Measurements from ENCODE around the gene EHBP1.

The EHBP1 gene

GRCh38 chr2:62760555-62760954 lies 55.0 kb downstream of the EHBP1 start:
- H3K27ac ChIP-seq: no peak overlapping the region
- ChIA-PET CTCF (no interaction called here), POLR2A (ENCODE audit: low non-redundant PET) (no interaction called here)
- peak; percentile 34 for DNase-seq (ENCODE audit: low spot score)
- TF ChIP-seq CTCF (conservative IDR thresholded peaks at IDR 0.05; ENCODE audit: low read depth): no peak

- DNase-seq (ENCODE audit: low spot score): no peak
- no peak overlapping the region for H3K27ac ChIP-seq
- POLR2A ChIA-PET (ENCODE audit: low non-redundant PET): no interaction called here
- CTCF ChIA-PET: no interaction called here
- no peak for TF ChIP-seq CTCF (conservative IDR thresholded peaks at IDR 0.05; ENCODE audit: low read depth)
Observed at GRCh38 chr2:62765619-62766376, 60.3 kb downstream of the EHBP1 start.

- ChIA-PET POLR2A (ENCODE audit: low non-redundant PET) (no interaction called here), CTCF (interaction anchor here (0.6 kb wide), 1 partner anchor 300 kb away, joined by 4 read pairs; no protein-coding TSS in a partner anchor)
- no peak for DNase-seq (ENCODE audit: low spot score)
- no peak overlapping the region for H3K27ac ChIP-seq
- no peak for TF ChIP-seq CTCF (conservative IDR thresholded peaks at IDR 0.05; ENCODE audit: low read depth)
Observed at GRCh38 chr2:62768615-62769014, 63.1 kb downstream of the EHBP1 start.

- no peak for TF ChIP-seq CTCF (conservative IDR thresholded peaks at IDR 0.05; ENCODE audit: low read depth)
- no peak overlapping the region for H3K27ac ChIP-seq
- DNase-seq (ENCODE audit: low spot score): no peak
- ChIA-PET CTCF (interaction anchor here (1.2 kb wide), 1 partner anchor 313 kb away, joined by 3 read pairs; no protein-coding TSS in a partner anchor), POLR2A (ENCODE audit: low non-redundant PET) (no interaction called here)
Observed at GRCh38 chr2:62770629-62771028, 65.1 kb downstream of the EHBP1 start.

GRCh38 chr2:62774555-62775366 lies 69.2 kb downstream of the EHBP1 start:
- TF ChIP-seq CTCF (conservative IDR thresholded peaks at IDR 0.05; ENCODE audit: low read depth): peak; percentile 88
- ChIA-PET POLR2A (ENCODE audit: low non-redundant PET) (no interaction called here), CTCF (interaction anchor here (0.5 to 4.9 kb wide), 12 partner anchors 18 to 825 kb away, joined by 3 to 38 read pairs (median 3); no protein-coding TSS in a partner anchor)
- DNase-seq (ENCODE audit: low spot score): peak; percentile 38
- peak overlapping the region; percentile 59 for H3K27ac ChIP-seq

- DNase-seq (ENCODE audit: low spot score): no peak
- H3K27ac ChIP-seq: no peak overlapping the region
- ChIA-PET CTCF (interaction anchor here (0.5 to 4.9 kb wide), 8 partner anchors 82 to 826 kb away, joined by 3 to 38 read pairs (median 3); no protein-coding TSS in a partner anchor), POLR2A (ENCODE audit: low non-redundant PET) (no interaction called here)
- peak; percentile 60; the same call in 1 of the 2 replicates for TF ChIP-seq CTCF (conservative IDR thresholded peaks at IDR 0.05; ENCODE audit: low read depth)
Observed at GRCh38 chr2:62775367-62775668, 69.8 kb downstream of the EHBP1 start.
